ENCODE data around the gene BTBD10. TPM values are rescaled to one million over a fixed set of nuclear protein-coding genes. Genes with fewer than 3 reads are reported as not detected.

The BTBD10 gene
- total RNA-seq (2022; extraction: Qiagen RNA extraction; ENCODE audit: low read depth): 39.2 to 49.4 TPM (median 43.1 TPM) in 5 replicates

GRCh38 chr11:13462901-13463778 lies at the start of gene BTBD10:
TSS of gene BTBD10 (minus strand) at chr11:13463222. CDS start at chr11:13445124, 18,098 bp downstream.

DNA sequence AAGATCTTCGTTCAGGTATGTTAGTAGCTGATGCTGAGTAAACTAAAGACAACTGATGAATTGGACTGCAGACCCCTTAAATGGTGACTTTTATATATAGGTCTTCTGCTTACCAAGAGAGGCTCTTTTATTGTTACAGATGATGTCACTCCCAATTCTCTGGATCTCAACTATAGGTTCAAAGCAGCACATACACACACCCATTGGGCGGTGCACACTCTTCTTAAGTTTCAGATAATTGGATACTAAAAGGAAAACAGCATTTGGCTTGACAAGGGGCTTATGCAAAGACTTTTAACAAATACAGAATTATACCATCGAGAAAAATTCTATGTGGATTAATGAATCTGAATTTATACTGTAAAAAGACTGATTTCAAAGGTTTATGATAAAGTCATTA lies 32.9 kb upstream of the BTBD10 start, which contains the start of gene PTH:
Gene PTH, minus strand, starts transcription at position 69 of the 400 bp plus-strand sequence. CDS start 3,142 bp downstream, outside the sequence.

Other genes starting within 250 kb of the BTBD10 start
- gene BMAL1, start 185.4 kb downstream of the BTBD10 start, total RNA-seq (2022; extraction: Qiagen RNA extraction; ENCODE audit: low read depth): 6.0 to 9.1 TPM (median 8.5 TPM) in 5 replicates
- not detected in 5 replicates for gene PTH, start 32.8 kb upstream of the BTBD10 start, total RNA-seq (2022; extraction: Qiagen RNA extraction; ENCODE audit: low read depth)
- gene FAR1, start 205.4 kb upstream of the BTBD10 start, total RNA-seq (2022; extraction: Qiagen RNA extraction; ENCODE audit: low read depth): 39.4 to 67.7 TPM (median 57.2 TPM) in 5 replicates